ENCODE results near the gene GPR55.
"Not testable (repeated sequence)": the region's sequence is repeated elsewhere in the genome, so short reads cannot be mapped to it uniquely, and the experiment has no call there.

The GPR55 gene

GRCh38 chr2:230950874-230951339 is 25.9 kb upstream of the GPR55 start:
- DNase-seq: no peak

DNA sequence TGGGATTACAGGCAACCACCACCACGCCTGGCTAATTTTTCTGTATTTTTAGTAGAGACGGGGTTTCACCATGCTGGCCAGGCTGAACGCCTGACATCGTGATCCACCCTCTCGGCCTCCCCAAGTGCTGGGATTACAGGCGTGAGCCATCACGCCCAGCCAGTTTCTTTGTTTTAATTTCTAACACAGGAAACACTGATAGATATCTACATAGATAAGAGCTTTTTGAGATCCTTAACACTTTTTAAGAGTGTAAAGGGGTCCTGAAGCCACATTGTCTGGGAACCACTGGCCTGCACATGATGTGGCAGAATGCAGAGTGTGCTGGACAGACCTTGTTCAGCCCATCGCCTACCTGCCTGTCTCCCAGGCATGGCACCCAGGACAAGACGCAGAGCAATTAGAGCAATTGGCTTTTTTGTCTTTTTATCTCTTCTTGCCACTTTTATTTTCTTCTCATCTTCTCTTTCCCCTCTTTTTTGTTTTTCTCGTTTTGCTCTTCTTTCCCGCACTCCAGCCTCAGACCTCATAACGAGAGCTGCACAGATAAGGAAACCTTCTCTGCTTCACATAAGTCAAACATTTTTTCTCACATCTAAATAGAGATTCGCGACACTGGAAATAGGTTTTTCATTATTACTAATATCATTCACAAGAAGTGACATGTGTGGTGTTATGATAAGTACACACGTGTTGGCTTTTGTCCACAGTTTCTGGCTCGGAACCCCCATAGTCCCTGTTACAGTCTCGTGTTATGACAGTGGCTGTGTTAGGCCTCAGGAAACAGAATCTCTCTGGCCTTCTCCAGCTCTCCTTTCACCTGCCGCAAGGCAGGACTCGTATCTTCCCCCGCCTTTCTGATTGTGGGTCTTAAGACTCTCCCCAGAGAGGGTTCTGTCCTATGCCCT is 25.2 kb upstream of the GPR55 start:
- no peak for DNase-seq

GRCh38 chr2:230947908-230948365 is 22.9 kb upstream of the GPR55 start:
- no peak for DNase-seq

DNA sequence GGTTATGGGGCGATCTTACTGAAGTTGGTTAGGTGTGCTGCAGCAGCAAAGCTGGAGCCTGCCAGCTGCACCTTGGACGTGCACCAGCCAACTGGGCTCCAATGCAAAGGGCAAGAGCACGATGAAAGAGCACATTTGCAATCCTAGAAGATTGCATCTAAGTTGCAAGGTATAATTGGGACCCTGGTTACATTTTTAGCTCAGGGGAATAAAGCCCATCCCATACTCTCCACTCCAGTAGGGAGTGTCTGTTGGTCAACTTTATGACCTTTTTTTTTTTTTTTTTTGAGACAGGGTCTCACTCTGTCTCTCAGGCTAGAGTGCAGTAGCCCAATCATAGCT is 22.2 kb upstream of the GPR55 start:
- no peak for DNase-seq

DNA sequence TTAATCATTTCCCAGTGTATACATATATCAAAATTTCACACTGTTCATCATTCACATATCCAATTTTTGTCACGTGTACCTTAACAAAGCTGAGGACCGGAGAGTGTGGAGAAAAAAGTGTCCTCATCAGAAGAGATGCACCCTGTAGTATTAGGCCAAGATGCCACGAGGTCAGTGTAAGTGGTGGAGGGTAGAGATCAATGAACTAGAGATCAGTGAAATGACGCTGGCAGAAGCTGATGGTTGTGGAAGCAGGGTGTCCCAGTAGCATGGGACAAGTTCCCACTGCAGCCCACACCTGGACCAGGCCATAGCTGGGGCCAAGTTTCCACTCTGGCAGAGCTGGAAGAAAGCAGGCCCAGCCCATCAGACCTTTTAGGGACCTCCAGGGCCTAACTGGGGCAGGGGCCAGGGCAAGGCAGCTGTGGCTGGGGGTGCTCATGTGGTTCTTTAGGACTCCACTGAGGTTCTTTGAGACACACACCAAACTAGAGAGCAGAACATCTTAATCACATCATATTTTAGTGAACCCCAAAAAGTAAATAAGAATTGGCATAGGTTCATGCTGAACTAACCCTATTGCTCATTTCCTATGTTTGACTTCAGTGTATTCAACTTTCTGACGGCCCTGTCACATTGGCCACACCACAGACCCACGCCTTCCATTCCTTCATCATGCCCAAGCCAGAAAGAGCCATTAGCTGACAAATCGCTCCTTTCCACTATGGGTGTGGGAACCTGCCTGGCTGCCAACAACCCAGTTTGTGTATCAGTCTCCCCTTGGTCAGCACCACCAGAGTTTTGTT is 21.6 kb upstream of the GPR55 start:
- no peak for DNase-seq

- DNase-seq: no peak
Observed at GRCh38 chr2:230944757-230945372, 19.8 kb upstream of the GPR55 start.

- no peak for DNase-seq
Observed at GRCh38 chr2:230944123-230944653, 19.1 kb upstream of the GPR55 start.

DNA sequence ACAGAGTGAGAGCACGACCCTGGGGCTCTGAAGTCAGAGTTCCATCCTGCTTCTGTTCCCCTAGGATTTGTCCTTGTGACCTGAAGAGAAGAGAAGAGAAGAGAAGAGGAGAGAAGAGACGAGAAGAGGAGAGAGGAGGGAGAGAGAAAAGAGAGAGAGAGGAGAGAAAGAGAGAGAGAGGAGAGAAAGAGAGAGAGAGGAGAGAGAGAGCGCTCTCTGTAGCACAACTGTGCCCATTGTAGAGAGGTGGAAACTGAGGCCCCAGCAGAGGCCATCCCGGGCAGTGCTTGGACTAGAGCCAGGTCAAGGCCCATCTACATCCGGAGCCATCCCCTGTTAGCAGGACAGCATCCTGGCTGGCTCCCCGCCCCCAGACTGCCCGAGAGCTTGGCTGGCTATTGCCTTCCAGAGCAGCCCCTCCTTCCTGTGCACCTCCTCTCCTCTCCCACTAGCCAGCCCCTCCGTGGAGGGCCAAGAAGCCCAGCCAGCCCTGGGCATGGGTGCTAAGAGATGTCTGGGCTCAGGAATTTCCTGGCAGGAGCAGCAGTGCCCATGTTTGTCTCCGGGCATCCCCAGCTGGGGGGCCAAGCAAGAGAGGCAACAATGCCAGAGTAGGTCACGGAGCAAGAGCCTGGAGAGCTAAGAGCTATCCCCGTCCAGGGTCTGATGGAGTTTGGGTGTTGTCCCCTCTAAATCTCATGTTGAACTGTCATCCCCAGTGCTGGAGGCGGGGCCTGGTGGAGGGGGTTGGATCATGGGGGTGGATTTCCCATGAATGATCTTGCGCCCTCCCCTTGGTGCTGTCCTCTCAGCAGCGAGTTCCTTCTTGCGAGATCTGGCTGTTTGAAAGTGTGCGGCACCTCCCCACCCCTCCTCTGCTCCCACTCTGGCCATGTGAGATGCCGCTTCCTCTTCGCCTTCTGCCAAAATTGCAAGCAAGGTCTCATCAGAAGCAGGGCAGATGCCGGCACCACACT is 18.2 kb upstream of the GPR55 start:
- DNase-seq: no peak

DNA sequence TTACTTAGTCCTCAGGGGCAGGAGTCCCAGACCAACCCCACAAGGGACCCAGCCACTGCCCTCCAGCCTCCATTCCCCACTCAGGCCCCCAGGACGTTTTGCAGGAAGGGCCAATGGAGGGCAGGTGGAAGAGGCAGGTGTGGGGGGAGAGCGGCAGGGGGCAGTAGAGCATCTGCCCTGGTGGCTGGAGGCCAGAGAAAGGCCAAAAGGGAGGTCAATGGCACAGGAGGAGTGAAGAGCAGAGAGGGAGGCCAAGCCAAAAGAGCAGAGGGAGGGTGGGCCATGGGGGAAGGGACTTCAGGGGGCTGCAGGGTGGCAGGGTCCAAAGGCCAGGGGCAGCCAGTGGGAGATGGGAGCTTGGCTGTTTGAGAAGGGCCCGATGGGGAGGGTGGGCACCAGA is 17.3 kb upstream of the GPR55 start:
- no peak for DNase-seq

DNA sequence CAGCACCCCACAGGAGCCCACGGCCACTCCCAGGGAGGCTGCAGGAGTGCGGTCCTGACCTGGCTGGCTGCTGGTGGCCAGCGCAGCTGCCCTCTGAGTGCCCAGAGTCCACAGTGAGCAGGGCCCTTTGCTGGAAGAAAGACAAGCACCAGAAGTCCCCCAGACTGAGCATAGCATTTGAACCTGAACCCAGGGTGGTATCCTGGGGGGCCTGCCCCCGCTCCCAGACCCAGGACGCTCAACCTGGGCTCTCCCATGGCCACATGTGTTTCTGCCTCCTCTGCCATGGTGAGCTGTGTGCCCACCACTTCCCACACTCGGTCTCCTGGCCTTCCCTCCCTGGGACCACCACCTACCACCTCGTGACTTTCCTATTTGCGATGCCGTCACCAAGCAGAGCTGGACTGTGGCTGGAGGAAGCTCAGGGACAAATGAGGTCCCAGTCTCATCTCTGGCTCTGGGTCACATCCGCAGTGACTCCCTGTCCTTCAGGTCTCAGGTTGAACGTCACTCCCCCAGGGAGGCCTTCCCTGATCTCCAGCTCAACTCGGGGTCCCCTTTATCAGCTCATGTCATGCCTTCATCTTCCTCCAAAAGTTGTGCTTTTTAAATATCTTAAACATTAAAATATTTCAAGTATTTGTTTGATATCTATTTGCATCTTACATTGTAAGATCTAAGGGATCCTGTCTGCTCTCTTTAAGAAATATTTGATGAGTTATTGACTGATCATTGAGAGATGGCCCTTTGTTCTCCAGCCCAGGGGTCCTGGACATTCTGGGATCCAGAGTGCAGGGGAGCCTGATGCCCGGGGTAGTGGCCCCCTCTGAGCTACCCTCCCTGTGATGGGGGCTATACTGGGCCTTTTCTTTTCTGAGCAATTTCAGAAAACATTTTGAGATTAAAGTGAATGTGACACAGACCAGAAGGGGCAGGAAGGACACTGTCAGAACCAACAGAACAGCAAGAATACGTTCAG is 16.4 kb upstream of the GPR55 start:
- no peak for DNase-seq

DNA sequence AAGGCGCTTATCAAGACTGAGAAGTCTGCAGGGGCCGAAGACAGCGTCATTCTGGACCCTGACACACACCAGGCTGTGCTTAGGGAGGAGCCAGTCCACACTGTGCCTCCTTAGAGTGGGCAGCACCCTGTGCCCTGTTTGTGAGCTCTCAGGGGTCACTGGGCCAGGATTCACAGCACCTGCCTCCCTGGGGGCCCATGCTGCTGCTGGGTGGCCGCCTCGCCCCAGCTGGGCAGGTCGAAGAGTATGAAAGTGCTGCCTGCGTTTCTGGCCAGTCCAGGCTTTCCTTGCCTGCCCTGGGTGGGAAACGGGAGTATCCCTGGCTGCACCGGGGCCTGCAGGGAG is 15.4 kb upstream of the GPR55 start:
- no peak for DNase-seq

DNA sequence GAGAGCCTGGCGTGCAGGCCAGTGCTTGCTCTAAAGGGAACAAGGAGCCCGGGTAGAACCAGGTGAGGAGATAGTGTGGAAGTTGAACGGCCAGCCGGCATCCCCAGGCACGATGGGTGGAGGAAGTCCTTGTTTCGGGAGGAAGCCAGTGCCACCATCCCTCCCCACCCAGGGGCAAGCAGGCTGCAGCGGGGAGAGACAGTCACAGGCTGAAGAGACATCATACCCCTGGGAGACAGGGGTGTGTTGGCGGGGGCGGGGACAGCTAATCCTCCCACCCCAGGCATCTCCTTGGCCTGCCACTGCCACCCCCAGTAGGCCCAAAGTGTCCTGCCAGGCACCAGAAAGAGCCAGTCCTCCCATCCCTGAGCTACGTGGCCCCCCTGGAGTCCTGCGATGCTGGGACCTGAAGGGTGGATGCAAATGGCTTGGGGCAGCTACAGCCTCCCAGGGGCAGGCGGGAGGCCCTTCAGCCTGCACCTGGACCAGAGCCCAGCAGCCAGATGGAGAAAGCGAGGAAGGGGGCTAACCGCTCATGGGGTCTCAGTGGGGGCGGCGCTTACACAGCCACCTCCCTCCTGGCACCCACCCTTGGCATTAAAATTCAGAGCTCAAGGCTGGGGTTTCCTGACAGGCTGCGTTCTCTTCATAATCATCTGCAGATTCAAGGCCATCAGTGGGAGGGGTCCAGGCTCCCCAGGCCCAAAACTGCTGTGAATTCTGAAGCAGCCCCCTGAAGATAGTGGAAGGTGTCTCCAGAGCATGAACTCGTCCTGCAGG is 14.8 kb upstream of the GPR55 start:
- DNase-seq: no peak

GRCh38 chr2:230939066-230939591 is 14.1 kb upstream of the GPR55 start:
- DNase-seq: no peak

GRCh38 chr2:230938516-230939065 is 13.5 kb upstream of the GPR55 start:
- DNase-seq: no peak

- no peak for DNase-seq
Observed at GRCh38 chr2:230938098-230938497, 13.1 kb upstream of the GPR55 start.

- no peak for DNase-seq
Observed at GRCh38 chr2:230937362-230937761, 12.3 kb upstream of the GPR55 start.

DNA sequence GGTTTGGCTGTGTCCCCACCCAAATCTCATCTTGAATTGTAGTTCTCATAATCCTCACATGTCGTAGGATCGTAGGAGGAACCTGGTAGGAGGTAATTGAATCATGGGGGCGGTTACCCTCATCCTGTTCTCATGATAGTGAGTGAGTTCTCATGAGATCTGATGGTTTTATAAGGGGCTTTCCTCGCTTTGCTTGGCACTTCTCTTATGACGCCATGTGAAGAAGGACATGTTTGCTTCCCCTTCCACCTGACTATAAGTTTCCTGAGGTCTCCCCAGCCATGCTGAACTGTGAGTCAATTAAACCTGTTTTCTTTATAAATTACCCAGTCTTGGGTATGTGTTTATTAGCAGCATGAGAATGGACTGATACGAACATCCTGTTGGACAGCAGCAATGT is 11.2 kb upstream of the GPR55 start:
- not testable (repeated sequence) for DNase-seq

DNA sequence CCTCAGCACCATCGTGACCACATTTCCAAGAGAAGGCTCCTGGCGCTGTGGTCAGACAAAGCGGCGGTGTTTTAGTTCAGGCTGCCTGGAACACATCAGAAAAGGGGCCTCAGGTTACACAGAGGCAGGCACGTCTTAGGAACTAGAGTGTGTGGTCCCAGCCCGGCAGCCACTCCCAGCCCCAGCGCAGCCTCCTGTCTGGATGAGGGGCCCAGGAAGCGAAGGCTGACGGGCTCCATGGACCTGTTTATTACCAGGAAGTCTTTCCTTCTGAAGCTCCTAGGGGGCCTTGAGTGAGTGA is 10.0 kb upstream of the GPR55 start:
- no peak for DNase-seq

Data from SIG-M5 (cell line).